PFSK-1 (cell line): ENCODE data around the gene TRAPPC3L.

ENCODE experiments used
- FOXP2 ChIP-seq: optimal IDR thresholded peaks from 2 replicates; pipeline ENCODE3; 2011; ENCODE audit warnings: borderline replicate concordance, control low read depth, inconsistent platforms; ENCODE audit not compliant: insufficient read depth; ENCODE audit errors: extremely low read length, extremely low read depth
- POLR2AphosphoS5 ChIP-seq: IDR thresholded peaks from 2 replicates; pipeline ENCODE4 v1.6.1; 2012; ENCODE audit warnings: low read depth, mild to moderate bottlenecking, control low read depth, low read length, moderate library complexity
- SIN3A ChIP-seq: IDR thresholded peaks from 2 replicates; pipeline ENCODE4 v1.6.1; 2012; ENCODE audit warnings: mild to moderate bottlenecking, low read length, moderate library complexity, borderline replicate concordance; ENCODE audit not compliant: insufficient read depth
- TAF1 ChIP-seq: IDR thresholded peaks from 2 replicates; pipeline ENCODE4 v1.6.1; 2012; ENCODE audit warnings: low read length, control low read depth, borderline replicate concordance; ENCODE audit not compliant: insufficient read depth
- TF ChIP-seq, protein P1 (sequence below), 2 experiments: IDR thresholded peaks; 2 replicates each; pipeline versions ENCODE4 v1.6.1 to v1.8.0; 2011 to 2012; ENCODE audit warnings: low read depth in 2 of 2, low read length in 2 of 2, control low read depth in 1 of 2, inconsistent platforms in 1 of 2, mild to moderate bottlenecking in 1 of 2, moderate library complexity in 1 of 2; ENCODE audit not compliant: insufficient read depth in 1 of 2

The TRAPPC3L gene

DNA sequence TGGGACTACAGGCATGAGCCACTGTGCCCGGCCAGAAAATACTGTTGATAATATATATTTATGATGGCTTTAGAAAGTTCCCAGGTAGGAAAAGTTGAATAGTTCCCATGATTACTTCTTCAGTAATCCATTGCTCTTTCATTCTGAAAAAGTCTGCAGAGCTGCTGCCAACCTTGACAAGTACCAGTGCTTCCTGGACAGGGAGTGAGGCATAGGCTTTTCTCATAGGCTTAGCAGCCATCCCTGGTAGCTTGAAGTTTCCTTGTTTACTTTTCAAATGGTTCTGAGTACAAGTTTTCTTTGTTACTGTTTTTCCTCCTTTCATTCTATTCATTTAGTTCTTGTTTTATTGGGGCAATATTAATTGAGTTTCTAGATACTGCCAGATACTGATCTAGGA, 33.7 kb upstream of the TRAPPC3L start:
- TF ChIP-seq POLR2AphosphoS5 (no peak), FOXP2 (no peak), SIN3A (no peak), TAF1 (no peak)
- TF ChIP-seq, protein P1, sequence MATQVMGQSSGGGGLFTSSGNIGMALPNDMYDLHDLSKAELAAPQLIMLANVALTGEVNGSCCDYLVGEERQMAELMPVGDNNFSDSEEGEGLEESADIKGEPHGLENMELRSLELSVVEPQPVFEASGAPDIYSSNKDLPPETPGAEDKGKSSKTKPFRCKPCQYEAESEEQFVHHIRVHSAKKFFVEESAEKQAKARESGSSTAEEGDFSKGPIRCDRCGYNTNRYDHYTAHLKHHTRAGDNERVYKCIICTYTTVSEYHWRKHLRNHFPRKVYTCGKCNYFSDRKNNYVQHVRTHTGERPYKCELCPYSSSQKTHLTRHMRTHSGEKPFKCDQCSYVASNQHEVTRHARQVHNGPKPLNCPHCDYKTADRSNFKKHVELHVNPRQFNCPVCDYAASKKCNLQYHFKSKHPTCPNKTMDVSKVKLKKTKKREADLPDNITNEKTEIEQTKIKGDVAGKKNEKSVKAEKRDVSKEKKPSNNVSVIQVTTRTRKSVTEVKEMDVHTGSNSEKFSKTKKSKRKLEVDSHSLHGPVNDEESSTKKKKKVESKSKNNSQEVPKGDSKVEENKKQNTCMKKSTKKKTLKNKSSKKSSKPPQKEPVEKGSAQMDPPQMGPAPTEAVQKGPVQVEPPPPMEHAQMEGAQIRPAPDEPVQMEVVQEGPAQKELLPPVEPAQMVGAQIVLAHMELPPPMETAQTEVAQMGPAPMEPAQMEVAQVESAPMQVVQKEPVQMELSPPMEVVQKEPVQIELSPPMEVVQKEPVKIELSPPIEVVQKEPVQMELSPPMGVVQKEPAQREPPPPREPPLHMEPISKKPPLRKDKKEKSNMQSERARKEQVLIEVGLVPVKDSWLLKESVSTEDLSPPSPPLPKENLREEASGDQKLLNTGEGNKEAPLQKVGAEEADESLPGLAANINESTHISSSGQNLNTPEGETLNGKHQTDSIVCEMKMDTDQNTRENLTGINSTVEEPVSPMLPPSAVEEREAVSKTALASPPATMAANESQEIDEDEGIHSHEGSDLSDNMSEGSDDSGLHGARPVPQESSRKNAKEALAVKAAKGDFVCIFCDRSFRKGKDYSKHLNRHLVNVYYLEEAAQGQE (IDR thresholded peaks at IDR 0.05; ENCODE audit: insufficient read depth in 1 of 2, low read depth in 2 of 2, low read length in 2 of 2): no peak

DNA sequence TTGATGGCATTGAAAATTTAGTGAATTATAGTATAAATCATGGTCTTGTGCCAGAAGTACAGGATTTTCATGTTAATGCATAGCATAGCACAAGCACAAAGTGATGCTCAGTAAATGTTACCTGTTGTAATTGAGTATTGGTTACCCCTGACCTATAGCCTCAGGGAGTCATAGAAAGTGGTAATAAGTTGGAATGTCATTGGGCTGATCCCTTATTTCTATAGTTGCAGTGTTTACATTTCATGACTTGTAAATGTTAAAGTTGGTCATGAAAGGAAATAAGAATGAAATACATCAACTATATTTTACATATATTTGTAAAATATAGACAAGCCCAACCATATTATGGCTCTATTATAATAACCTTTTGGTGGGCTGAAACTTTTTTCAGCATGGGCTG, 32.9 kb upstream of the TRAPPC3L start:
- no peak for TF ChIP-seq POLR2AphosphoS5
- TF ChIP-seq SIN3A: no peak
- TF ChIP-seq, protein P1 (IDR thresholded peaks at IDR 0.05; ENCODE audit: insufficient read depth in 1 of 2, low read depth in 2 of 2, low read length in 2 of 2): no peak
- no peak for TF ChIP-seq TAF1
- no peak for TF ChIP-seq FOXP2

DNA sequence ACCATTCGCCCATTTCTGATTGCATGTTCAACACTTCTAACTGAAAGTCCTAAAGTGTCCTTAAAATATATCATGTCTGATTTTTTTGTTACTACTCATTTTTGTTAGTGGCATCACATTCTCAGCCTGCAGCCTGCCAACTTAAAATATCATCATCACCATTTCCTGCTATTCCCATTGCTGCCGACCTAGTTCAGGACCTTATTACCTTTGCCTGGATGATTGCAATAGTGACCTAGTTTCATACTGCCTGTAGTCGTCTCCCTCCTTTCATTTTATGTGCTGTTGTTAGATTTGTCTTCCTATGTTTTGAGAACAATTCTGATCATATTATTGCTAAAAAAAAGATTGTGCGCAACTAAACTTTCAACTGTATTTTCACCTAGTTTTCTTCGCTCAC, 32.0 kb upstream of the TRAPPC3L start:
- TF ChIP-seq, protein P1 (IDR thresholded peaks at IDR 0.05; ENCODE audit: insufficient read depth in 1 of 2, low read depth in 2 of 2, low read length in 2 of 2): no peak
- TF ChIP-seq POLR2AphosphoS5 (no peak), TAF1 (no peak), SIN3A (no peak), FOXP2 (no peak)

DNA sequence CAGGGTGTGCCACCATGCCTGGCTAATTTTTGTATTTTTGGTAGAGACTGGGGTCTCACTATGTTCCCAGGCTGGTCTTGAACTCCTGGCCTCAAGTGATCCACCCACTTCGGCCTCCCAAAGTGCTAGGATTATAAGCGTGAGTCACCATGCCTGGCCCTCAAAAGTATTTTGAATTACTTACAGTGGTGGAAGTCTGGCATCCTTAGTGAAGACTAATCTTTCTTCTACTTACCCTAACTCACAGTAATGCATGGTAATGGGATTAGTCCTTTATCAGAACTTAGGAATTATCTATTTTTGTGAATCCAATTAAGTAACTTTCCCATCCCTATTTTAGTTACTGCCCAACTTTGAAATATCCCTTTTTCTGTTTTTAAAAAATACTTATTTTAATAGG, 29.7 kb upstream of the TRAPPC3L start:
- no peak for TF ChIP-seq SIN3A
- TF ChIP-seq TAF1: no peak
- TF ChIP-seq, protein P1 (IDR thresholded peaks at IDR 0.05; ENCODE audit: insufficient read depth in 1 of 2, low read depth in 2 of 2, low read length in 2 of 2): no peak
- TF ChIP-seq FOXP2: no peak
- no peak for TF ChIP-seq POLR2AphosphoS5

DNA sequence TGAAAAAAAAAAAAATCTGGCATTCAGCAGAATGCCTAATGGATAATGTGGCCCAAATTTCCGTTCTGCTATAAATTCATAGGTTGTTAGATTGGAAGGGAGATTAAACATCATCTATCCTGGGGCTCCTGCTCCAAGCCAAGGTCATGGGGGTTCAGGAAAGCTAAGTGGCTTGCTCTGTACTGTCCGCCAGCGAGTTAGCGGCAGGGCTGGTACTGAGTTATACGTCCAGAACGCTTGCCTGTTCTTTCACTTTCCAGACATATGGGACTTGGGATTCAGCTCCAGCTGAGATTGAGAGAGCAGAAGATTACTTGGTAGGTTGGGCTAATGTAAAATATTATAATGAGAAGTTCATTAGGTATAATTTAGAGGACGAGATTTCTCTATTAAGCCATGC, 26.7 kb upstream of the TRAPPC3L start:
- TF ChIP-seq POLR2AphosphoS5: no peak
- TF ChIP-seq, protein P1 (IDR thresholded peaks at IDR 0.05; ENCODE audit: insufficient read depth in 1 of 2, low read depth in 2 of 2, low read length in 2 of 2): no peak
